Measurements from ENCODE around the gene SCARB1. TPM values are rescaled to one million over a fixed set of nuclear protein-coding genes. Genes with fewer than 3 reads are reported as not detected.

The SCARB1 gene
- total and polyA plus RNA-seq, 2 experiments from 2014 or later = 31.0 to 62.5 TPM

DNA sequence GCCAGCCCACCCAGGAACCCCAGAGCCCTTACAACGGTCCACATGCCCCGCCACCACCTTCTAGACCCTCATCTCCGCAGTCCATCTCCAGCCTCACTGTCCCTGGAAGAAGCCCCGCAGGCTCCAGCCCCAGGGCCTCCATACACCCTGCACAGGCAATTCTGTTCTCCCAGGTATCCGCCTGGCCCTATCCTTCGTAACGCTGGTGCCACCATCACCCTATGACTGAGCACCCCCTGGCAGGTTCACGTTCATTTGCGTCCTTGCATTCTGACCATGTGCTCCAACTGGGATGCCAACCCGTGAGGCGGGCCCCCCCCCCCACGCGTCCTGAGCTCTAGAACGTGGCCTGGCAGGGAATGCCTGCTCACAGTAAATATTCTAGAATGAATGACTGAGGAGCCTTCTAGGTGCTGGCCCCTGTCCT is 675 bp upstream of the SCARB1 start:
- 0 out of 2 replicates have a peak, but pooled peaks cover 5% of the 10 kb centered on the region for H3K36me3 ChIP-seq (ENCODE audit: insufficient read depth)
- peaks cover 25% of the 10 kb centered on the region for H3K27me3 Mint-ChIP-seq (ENCODE audit: insufficient read depth, low read depth, poor library complexity)
- peak overlapping the region; percentile 67 for H2AFZ ChIP-seq
- H3K9me2 ChIP-seq (ENCODE audit: insufficient read depth) = no peaks in the 10 kb centered on the region
- peak overlapping the region; percentile 83 for H3K27ac Mint-ChIP-seq
- TF ChIP-seq ZNF331 (CRISPR knock-in tag; IDR thresholded peaks at IDR 0.05; ENCODE audit: low read depth) (no peak), NANOG (IDR thresholded peaks at IDR 0.05; ENCODE audit: borderline replicate concordance) (no peak), EZH2phosphoT487 (IDR thresholded peaks at IDR 0.05; ENCODE audit: unreplicated experiment) (no peak), ETS1 (IDR thresholded peaks at IDR 0.05) (no peak), STAT1 (IDR thresholded peaks at IDR 0.05; ENCODE audit: unreplicated experiment) (no peak), ZNF462 (CRISPR knock-in tag; IDR thresholded peaks at IDR 0.05) (no peak), POLR2AphosphoS5 (IDR thresholded peaks at IDR 0.05; ENCODE audit: low read depth) (no peak), JUNB (IDR thresholded peaks at IDR 0.05; ENCODE audit: unreplicated experiment) (no peak)
- H4K20me1 ChIP-seq (replicated peaks; ENCODE audit: insufficient read depth) = no peaks in the 10 kb centered on the region
- H3K4me1 ChIP-seq (ENCODE audit: insufficient read depth) = peaks cover 30% of the 10 kb centered on the region
- peak overlapping the region; percentile 61 for H3K4me3 Mint-ChIP-seq
- peaks cover 27% of the 10 kb centered on the region for H3K4me1 Mint-ChIP-seq
- H3K36me3 Mint-ChIP-seq (ENCODE audit: low read depth) = peaks cover 6% of the 10 kb centered on the region; the same call in 1 of the 3 replicates
- H3F3A ChIP-seq (replicated peaks; ENCODE audit: low read depth) = 0 out of 2 replicates have a peak, but pooled peaks cover 9% of the 10 kb centered on the region
- ATAC-seq (peak; percentile 3; the same call in 2 of the 3 replicates), DNase-seq (ENCODE audit: low spot score) (no peak)
- H3K4me3 ChIP-seq = peak overlapping the region; percentile 88; the same call in 1 of the 2 replicates
- 0 out of 2 replicates have a peak, but pooled peaks cover 3% of the 10 kb centered on the region for H3K27me3 ChIP-seq (ENCODE audit: insufficient read depth)
- H3K4me2 ChIP-seq = peak overlapping the region; percentile 65
- H3K9me3 Mint-ChIP-seq = peaks cover 5% of the 10 kb centered on the region; the same call in 2 of the 3 replicates
- H3K79me2 ChIP-seq (replicated peaks; ENCODE audit: insufficient read depth) = peaks cover 33% of the 10 kb centered on the region
- H3K27ac ChIP-seq (ENCODE audit: low read depth) = no peak overlapping the region

All from GM23338 (cell line).